Measurements from ENCODE around the gene UBE2B. TPM values are rescaled to one million over a fixed set of nuclear protein-coding genes. Genes with fewer than 3 reads are reported as not detected.
A peak's percentile ranks its signal among the peaks of the same experiment; 100 is the strongest.
"Not testable (repeated sequence)": the region's sequence is repeated elsewhere in the genome, so short reads cannot be mapped to it uniquely, and the experiment has no call there.

UBE2B gene
- 79.0 TPM for total RNA-seq (ENCODE audit: insufficient read depth, low replicate concordance)

- DNase-seq (ENCODE audit: low spot score), result peak; percentile 100
Measured at GRCh38 chr5:134370871-134371833, at the start of gene UBE2B. Gene UBE2B (plus strand): TSS chr5:134371569. CDS start chr5:134371596, 27 bp downstream.

GRCh38 chr5:134327327-134327726, 44.0 kb upstream of the UBE2B start:
- DNase-seq (ENCODE audit: low spot score), result no peak

- DNase-seq (ENCODE audit: low spot score), result no peak
Measured at GRCh38 chr5:134328619-134329018, 42.8 kb upstream of the UBE2B start.

- DNase-seq (ENCODE audit: low spot score), result not testable (repeated sequence)
Measured at GRCh38 chr5:134336833-134337232, 34.5 kb upstream of the UBE2B start.

- not testable (repeated sequence) for DNase-seq (ENCODE audit: low spot score)
Measured at GRCh38 chr5:134343500-134343899, 27.9 kb upstream of the UBE2B start.

GRCh38 chr5:134345476-134345875, 25.9 kb upstream of the UBE2B start:
- DNase-seq (ENCODE audit: low spot score), result not testable (repeated sequence)

- peak; percentile 61 for DNase-seq (ENCODE audit: low spot score)
Measured at GRCh38 chr5:134345996-134346395, 25.4 kb upstream of the UBE2B start.

- DNase-seq (ENCODE audit: low spot score), result no peak
Measured at GRCh38 chr5:134349463-134349862, 21.9 kb upstream of the UBE2B start.

- no peak for DNase-seq (ENCODE audit: low spot score)
Measured at GRCh38 chr5:134355681-134356080, 15.7 kb upstream of the UBE2B start.

GRCh38 chr5:134365604-134366003, 5.8 kb upstream of the UBE2B start:
- DNase-seq (ENCODE audit: low spot score), result no peak

GRCh38 chr5:134370311-134370870, 978 bp upstream of the UBE2B start:
- DNase-seq (ENCODE audit: low spot score), result no peak

- DNase-seq (ENCODE audit: low spot score), result peak; percentile 65
Measured at GRCh38 chr5:134371834-134372340, 518 bp downstream of the UBE2B start.

- DNase-seq (ENCODE audit: low spot score), result not testable (repeated sequence)
Measured at GRCh38 chr5:134373633-134374032, 2.3 kb downstream of the UBE2B start.

- no peak for DNase-seq (ENCODE audit: low spot score)
Measured at GRCh38 chr5:134374232-134374631, 2.9 kb downstream of the UBE2B start.

GRCh38 chr5:134380346-134380745, 9.0 kb downstream of the UBE2B start:
- DNase-seq (ENCODE audit: low spot score), result no peak

GRCh38 chr5:134382204-134382603, 10.8 kb downstream of the UBE2B start:
- not testable (repeated sequence) for DNase-seq (ENCODE audit: low spot score)

GRCh38 chr5:134383980-134384697, 12.8 kb downstream of the UBE2B start:
- no peak for DNase-seq (ENCODE audit: low spot score)

- no peak for DNase-seq (ENCODE audit: low spot score)
Measured at GRCh38 chr5:134387443-134387842, 16.1 kb downstream of the UBE2B start.

- no peak for DNase-seq (ENCODE audit: low spot score)
Measured at GRCh38 chr5:134392301-134392700, 20.9 kb downstream of the UBE2B start.

GRCh38 chr5:134394932-134395331, 23.6 kb downstream of the UBE2B start:
- DNase-seq (ENCODE audit: low spot score), result no peak

- DNase-seq (ENCODE audit: low spot score), result no peak
Measured at GRCh38 chr5:134396274-134396673, 24.9 kb downstream of the UBE2B start.

- DNase-seq (ENCODE audit: low spot score), result no peak
Measured at GRCh38 chr5:134397196-134397595, 25.8 kb downstream of the UBE2B start.
